DND-41 (cell line): ENCODE results near the gene PCDH1.

Experiments
- EZH2 ChIP-seq: IDR thresholded peaks from 3 replicates; pipeline ENCODE4 v1.6.1; 2012; ENCODE audit warnings: borderline replicate concordance, low read depth, mild to moderate bottlenecking, moderate library complexity, low read length, inconsistent platforms; ENCODE audit not compliant: severe bottlenecking
- TF ChIP-seq, protein P1 (sequence below): IDR thresholded peaks from 2 replicates; pipeline ENCODE4 v1.5.1; 2012; ENCODE audit warnings: borderline replicate concordance, low read length, moderate library complexity, mild to moderate bottlenecking; ENCODE audit not compliant: poor library complexity, severe bottlenecking; ENCODE audit errors: extremely low read depth

DNA sequence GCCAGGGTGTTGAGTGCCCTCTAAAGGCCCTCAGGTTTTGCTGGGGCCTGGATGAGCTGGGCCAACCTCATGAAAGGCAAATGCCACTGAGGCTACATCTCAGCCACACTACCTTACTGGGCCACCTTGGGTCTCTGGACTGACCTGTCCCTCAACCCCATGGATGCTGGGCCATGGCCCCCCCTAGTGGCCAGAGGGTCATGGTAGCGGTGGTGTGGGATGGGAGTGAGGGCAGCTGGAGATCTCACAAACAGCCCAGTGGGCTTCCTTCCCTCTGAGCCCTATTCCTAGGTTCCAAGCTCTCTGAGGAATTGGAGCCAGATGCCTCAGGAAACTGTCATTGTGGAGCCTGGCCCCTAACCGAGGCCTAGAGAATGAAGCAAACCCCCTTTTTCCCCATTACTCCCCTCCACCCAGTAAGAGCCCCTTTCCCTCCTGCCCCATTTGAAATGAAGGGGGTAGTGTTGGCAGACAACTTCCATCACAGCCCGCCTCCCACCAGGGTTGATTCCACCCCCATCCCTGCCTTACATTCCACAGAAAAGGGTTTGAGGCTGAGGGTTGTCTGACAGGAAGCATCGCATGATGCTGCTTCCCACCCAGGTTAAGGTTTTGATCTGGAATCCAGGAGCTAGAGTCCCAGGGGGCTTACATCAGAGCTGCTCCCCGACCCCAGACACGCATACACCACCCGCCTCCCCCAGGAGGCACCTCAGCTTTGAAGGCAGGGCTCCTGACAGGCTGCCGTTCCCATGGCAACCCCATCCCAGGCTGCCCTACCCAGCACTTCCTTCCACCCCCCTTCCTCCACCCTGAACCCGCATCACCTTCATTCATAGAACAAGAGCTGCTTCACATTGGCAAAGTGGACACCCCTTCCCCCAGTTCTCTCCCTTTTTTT is 63.9 kb downstream of the PCDH1 start:
- TF ChIP-seq, protein P1, sequence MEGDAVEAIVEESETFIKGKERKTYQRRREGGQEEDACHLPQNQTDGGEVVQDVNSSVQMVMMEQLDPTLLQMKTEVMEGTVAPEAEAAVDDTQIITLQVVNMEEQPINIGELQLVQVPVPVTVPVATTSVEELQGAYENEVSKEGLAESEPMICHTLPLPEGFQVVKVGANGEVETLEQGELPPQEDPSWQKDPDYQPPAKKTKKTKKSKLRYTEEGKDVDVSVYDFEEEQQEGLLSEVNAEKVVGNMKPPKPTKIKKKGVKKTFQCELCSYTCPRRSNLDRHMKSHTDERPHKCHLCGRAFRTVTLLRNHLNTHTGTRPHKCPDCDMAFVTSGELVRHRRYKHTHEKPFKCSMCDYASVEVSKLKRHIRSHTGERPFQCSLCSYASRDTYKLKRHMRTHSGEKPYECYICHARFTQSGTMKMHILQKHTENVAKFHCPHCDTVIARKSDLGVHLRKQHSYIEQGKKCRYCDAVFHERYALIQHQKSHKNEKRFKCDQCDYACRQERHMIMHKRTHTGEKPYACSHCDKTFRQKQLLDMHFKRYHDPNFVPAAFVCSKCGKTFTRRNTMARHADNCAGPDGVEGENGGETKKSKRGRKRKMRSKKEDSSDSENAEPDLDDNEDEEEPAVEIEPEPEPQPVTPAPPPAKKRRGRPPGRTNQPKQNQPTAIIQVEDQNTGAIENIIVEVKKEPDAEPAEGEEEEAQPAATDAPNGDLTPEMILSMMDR, result peak; percentile 55
- TF ChIP-seq EZH2, result no peak
